Testis (tissue), 3 donors: ENCODE results near the gene BAHCC1. TPM values are rescaled to one million over a fixed set of nuclear protein-coding genes. Genes with fewer than 3 reads are reported as not detected.
A peak's percentile ranks its signal among the peaks of the same experiment; 100 is the strongest.

ENCODE experiments used
- DNase-seq: peaks from one replicate; pipeline ENCODE4 v3.0.0-alpha.2; 2019
- H3K27ac ChIP-seq, 2 donors: fragments of 200-600 bp; sonication (generic); one replicate each; pipeline ENCODE4 v1.5.1; 2019
- H3K27me3 ChIP-seq: fragments of 200-600 bp; sonication (generic); one replicate; pipeline ENCODE4 v1.5.1; 2019
- H3K36me3 ChIP-seq: fragments of 200-600 bp; sonication (generic); one replicate; pipeline ENCODE4 v1.5.1; 2017; ENCODE audit warnings: low read depth; ENCODE audit errors: missing control alignments
- H3K4me1 ChIP-seq: fragments of 200-600 bp; sonication (generic); one replicate; pipeline ENCODE4 v1.5.1; 2019
- H3K4me3 ChIP-seq, 2 donors: fragments of 200-600 bp; sonication (generic); one replicate each; pipeline ENCODE4 v1.5.1; 2017 to 2019
- H3K9me3 ChIP-seq: fragments of 200-600 bp; sonication (generic); one replicate; pipeline ENCODE4 v1.5.1; 2017
- POLR2A ChIP-seq: fragments of 450-650 bp; IDR thresholded peaks from one replicate; pipeline ENCODE4 v1.6.1; 2017; ENCODE audit warnings: antibody characterized with exemption, mild to moderate bottlenecking, moderate library complexity
- WGBS, 2 donors: methylation state at CpG; one replicate each; pipeline ENCODE4 v1.1.5; 2018; 5-methylcytosine and 5-hydroxymethylcytosine counted together
- intact Hi-C: fragments of 100-400 bp; cut with DNase I; formaldehyde crosslinking; loops from one replicate; pipeline ENCODE4 v1.15.1; 2023; ENCODE audit warnings: low total_unique reads
- polyA plus RNA-seq: library from polyadenylated mRNA; stranded (reverse); fragments of 350-450 nt; fragmentation: Illumina TruSeq; extraction: RNeasy Lipid Tissue Mini Kit (QIAGEN cat#74804); gene quantifications from one replicate; pipeline ENCODE4 v1.2.3, GENCODE V29; 2014; ENCODE audit warnings: low read depth, low replicate concordance; ENCODE audit not compliant: insufficient read depth
- total RNA-seq, 2 donors: library from RNA; depleted of rRNA; stranded (reverse); fragments of >200 nt; gene quantifications; one replicate each; pipeline ENCODE4 v1.2.3, GENCODE V29; 2016
- TF ChIP-seq, protein P1 (sequence below), 3 experiments: fragments of 450-650 bp in 2 of 3; fragments of 200-600 bp in 1 of 3; sonication (generic) in 1 of 3; IDR thresholded peaks; one replicate each; pipeline ENCODE4 v1.5.1; 2016 to 2019; ENCODE audit warnings: antibody characterized with exemption in 3 of 3, mild to moderate bottlenecking in 2 of 3, moderate library complexity in 1 of 3

BAHCC1 gene
- total and polyA plus RNA-seq, 3 donors from 2014 or later, result 11.3 to 30.2 (median 29.2) TPM

DNA sequence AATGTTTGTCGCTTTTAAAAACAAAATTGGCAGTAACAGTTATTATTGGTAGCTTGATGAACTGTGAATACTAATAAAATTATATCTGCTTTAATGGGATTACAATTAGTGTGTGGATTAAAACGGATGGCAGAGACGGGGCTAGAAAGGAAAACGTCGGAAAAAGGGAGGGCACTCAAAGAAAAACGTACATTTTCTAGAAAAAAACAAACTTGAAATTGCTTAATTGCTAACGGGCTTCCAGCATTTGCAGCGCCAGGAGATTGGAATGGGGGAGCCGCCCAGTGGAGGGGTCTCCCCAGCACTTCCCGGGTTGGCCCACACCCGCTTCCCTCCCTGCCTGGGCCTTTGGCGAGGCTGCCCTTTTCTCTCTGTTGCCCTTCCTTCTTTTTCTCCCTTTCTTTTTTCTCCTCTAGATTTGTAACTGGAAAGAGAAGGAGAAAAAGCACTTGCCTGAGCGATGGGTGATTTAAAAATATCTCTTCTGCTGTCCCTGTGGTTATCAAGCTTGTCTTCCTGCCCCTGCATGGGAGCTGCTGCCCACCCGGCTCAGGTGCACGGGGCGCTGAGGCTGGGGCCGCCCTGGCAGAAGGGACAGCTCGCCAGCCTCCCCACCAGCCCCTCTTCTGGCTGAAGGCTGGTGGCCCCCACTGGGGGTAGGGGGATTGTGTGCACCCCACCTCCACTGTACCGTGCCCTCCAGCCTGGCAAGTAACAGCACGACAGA lies 5.9 kb downstream of the BAHCC1 start:
- no peak for TF ChIP-seq POLR2A
- TF ChIP-seq, protein P1, sequence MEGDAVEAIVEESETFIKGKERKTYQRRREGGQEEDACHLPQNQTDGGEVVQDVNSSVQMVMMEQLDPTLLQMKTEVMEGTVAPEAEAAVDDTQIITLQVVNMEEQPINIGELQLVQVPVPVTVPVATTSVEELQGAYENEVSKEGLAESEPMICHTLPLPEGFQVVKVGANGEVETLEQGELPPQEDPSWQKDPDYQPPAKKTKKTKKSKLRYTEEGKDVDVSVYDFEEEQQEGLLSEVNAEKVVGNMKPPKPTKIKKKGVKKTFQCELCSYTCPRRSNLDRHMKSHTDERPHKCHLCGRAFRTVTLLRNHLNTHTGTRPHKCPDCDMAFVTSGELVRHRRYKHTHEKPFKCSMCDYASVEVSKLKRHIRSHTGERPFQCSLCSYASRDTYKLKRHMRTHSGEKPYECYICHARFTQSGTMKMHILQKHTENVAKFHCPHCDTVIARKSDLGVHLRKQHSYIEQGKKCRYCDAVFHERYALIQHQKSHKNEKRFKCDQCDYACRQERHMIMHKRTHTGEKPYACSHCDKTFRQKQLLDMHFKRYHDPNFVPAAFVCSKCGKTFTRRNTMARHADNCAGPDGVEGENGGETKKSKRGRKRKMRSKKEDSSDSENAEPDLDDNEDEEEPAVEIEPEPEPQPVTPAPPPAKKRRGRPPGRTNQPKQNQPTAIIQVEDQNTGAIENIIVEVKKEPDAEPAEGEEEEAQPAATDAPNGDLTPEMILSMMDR (IDR thresholded peaks at IDR 0.05), result no peak
- no peak for DNase-seq
- H3K4me1 ChIP-seq, result peaks cover 58% of the 10 kb centered on the region
- H3K36me3 ChIP-seq, result no peaks in the 10 kb centered on the region
- H3K27ac ChIP-seq, result peak overlapping the region; percentile 97
- H3K27me3 ChIP-seq, result no peaks in the 10 kb centered on the region
- peak overlapping the region in 1 of 2 donors; percentile 73 for H3K4me3 ChIP-seq
- 38 to 42% methylated on average over 20 of the region's 20 CpGs for WGBS, 2 donors
- intact Hi-C loops, result no loop called here
- no peaks in the 10 kb centered on the region for H3K9me3 ChIP-seq

DNA sequence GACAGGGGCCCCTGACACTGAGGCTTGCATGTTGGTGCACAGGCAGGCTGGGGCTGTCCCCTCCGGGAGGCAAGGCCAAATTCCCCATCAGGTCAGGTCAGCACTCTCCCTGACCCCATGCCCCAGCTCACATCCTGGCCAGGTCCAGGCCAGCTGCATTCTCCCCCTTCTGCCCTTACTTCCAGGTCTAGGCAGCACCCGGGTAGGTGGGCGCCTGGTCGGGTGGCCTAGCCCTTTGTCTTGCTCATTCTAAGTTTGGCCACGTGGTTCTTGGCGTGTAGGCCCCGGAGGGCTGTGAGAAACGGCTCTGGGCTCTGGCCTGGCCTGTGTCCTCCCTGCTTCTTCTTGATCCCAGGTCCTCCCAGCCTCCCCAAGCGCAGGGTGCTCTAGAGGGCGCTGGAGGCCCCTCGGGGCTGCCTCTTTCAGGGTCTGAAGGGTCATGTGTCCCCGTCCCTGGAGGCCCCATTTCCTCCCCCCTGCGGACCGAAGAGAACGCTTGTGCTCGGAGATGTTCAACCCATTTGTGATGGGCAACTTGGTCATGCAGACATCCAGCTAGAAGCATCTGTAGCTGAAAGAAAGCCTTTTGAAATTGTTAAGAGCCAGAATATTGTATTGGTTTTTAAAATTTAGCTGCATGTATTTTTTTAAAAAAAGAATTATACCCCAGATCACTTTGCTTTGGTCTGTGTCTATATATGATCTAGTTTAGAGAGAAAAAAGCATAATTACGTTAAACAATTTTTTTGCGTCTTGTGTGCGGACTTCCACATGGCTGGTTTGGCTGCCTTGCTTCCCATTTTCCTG lies 6.7 kb downstream of the BAHCC1 start:
- Histone ChIP-seq H3K27me3 (no peaks in the 10 kb centered on the region), H3K27ac (peak overlapping the region; percentile 37 to 97), H3K36me3 (no peaks in the 10 kb centered on the region), H3K4me3 (no peak overlapping the region), H3K4me1 (peaks cover 62% of the 10 kb centered on the region), H3K9me3 (no peaks in the 10 kb centered on the region)
- intact Hi-C loops, result no loop called here
- WGBS, 2 donors, result 48 to 58% methylated on average over 15 to 19 of the region's 19 CpGs
- TF ChIP-seq, protein P1 (IDR thresholded peaks at IDR 0.05), result no peak
- no peak for TF ChIP-seq POLR2A
- DNase-seq, result no peak

DNA sequence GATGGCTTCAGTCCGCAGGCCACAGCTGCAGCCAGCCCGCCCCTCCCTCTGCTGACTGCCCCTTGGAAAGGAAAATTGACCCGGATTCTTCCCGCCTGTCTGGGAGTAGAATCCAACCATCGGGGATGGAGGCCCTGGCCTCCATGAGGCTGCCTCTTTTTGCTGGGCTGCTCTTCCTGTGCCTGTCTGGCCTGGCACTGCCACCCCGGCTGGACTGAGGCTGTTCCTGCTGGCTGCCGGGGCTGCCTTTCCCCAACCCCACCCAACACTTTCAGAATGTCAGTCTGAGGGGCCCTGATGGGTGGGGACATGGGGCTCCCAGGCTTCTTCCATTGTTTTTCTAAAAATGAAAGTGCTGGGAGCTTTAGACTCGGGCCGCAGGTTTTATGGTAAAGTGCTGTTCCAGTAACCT lies 7.3 kb downstream of the BAHCC1 start:
- 83 to 89% methylated on average over 9 of the region's 9 CpGs for WGBS, 2 donors
- intact Hi-C loops, result no loop called here
- DNase-seq, result no peak
- Histone ChIP-seq H3K4me3 (no peak overlapping the region), H3K9me3 (no peaks in the 10 kb centered on the region), H3K4me1 (peaks cover 62% of the 10 kb centered on the region), H3K36me3 (no peaks in the 10 kb centered on the region), H3K27me3 (no peaks in the 10 kb centered on the region), H3K27ac (peak overlapping the region; percentile 37 to 97)
- no peak for TF ChIP-seq POLR2A
- TF ChIP-seq, protein P1 (IDR thresholded peaks at IDR 0.05), result no peak

DNA sequence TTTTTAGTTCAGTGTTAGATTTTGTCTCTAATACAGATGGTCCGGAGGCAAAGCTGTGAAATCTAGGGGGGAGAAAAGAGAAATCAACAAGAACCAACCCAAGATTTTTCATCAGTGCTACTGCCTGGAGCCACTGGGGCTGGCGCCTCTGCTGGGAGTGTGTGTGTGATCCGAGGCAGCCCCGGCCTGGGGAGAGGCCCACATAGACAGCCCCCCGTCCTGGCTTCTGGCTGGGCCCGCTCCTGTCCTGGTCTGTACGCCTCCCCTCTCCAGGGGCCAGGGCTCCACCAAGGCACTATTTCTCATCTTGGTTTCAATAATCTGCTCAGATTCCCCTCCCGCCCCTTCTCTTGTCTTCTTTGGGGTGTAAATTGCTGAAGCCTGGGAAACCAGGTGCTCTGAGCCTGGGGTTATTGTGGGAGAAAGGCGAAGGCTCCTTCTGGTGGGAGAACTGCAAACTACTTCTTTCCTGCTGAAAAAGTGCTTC lies 7.8 kb downstream of the BAHCC1 start:
- H3K27ac ChIP-seq, result peak overlapping the region; percentile 37 to 66
- DNase-seq, result no peak
- 83 to 85% methylated on average over 9 of the region's 9 CpGs for WGBS, 2 donors
- H3K9me3 ChIP-seq, result no peaks in the 10 kb centered on the region
- peaks cover 59% of the 10 kb centered on the region for H3K4me1 ChIP-seq
- intact Hi-C loops, result no loop called here
- H3K36me3 ChIP-seq, result no peaks in the 10 kb centered on the region
- no peak overlapping the region for H3K4me3 ChIP-seq
- TF ChIP-seq POLR2A, result no peak
- TF ChIP-seq, protein P1 (IDR thresholded peaks at IDR 0.05), result no peak
- no peaks in the 10 kb centered on the region for H3K27me3 ChIP-seq
